ENCODE measurements around the gene RABL6. TPM values are rescaled to one million over a fixed set of nuclear protein-coding genes. Genes with fewer than 3 reads are reported as not detected.
"Not testable (repeated sequence)": the region's sequence is repeated elsewhere in the genome, so short reads cannot be mapped to it uniquely, and the experiment has no call there.

The RABL6 gene
- total RNA-seq, 4 donors from 2014 or later, result 54.9 to 70.7 (median 61.5) TPM

- 0% methylated on average over 5 of the region's 99 CpGs; no CpG with 5 or more reads in 1 of the 2 donors for WGBS, 2 donors
- H3K27ac ChIP-seq; H3K9me3 ChIP-seq; intact Hi-C loops (cut with DNase I); DNase-seq: not testable (repeated sequence)
- Histone ChIP-seq H3K4me3 (peak overlapping the region in 3 of 4 donors; percentile 10 to 64 (median 48)), H3K4me1 (peaks cover 45 to 84% (median 71%) of the 10 kb centered on the region in 3 donors), H3K27me3 (peaks cover 7 to 54% (median 19%) of the 10 kb centered on the region in 4 donors), H3K36me3 (peaks cover 0 to 21% (median 7%) of the 10 kb centered on the region in 3 donors)
- TF ChIP-seq CTCF (IDR thresholded peaks at IDR 0.05), result peak; percentile 51 to 70 (median 66)
Observed at GRCh38 chr9:136843801-136844740, 36.3 kb downstream of the RABL6 start.

- TF ChIP-seq POLR2A (IDR thresholded peaks at IDR 0.05) (no peak), CTCF (IDR thresholded peaks at IDR 0.05) (no peak)
- H3K4me3 ChIP-seq, result peak overlapping the region in 1 of 4 donors; percentile 15
- peaks cover 48 to 88% (median 75%) of the 10 kb centered on the region in 3 donors for H3K4me1 ChIP-seq
- no peaks in the 10 kb centered on the region for H3K9me3 ChIP-seq
- peaks cover 0 to 13% (median 0%) of the 10 kb centered on the region in 3 donors for H3K36me3 ChIP-seq
- H3K27me3 ChIP-seq, result peaks cover 7 to 54% (median 19%) of the 10 kb centered on the region in 4 donors
- intact Hi-C loops (cut with DNase I), result no loop called here
- DNase-seq, result no peak
- 9% methylated on average over 9 of the region's 88 CpGs; no CpG with 5 or more reads in 1 of the 2 donors for WGBS, 2 donors
- H3K27ac ChIP-seq, result no peak overlapping the region
Observed at GRCh38 chr9:136844761-136845464, 37.2 kb downstream of the RABL6 start.

GRCh38 chr9:136845465-136846260, 37.9 kb downstream of the RABL6 start:
- Histone ChIP-seq H3K9me3 (no peaks in the 10 kb centered on the region), H3K4me3 (peak overlapping the region in 2 of 4 donors; percentile 67 to 96), H3K4me1 (peaks cover 54 to 90% (median 83%) of the 10 kb centered on the region in 3 donors), H3K27me3 (peaks cover 7 to 54% (median 19%) of the 10 kb centered on the region in 4 donors), H3K36me3 (peaks cover 0 to 11% (median 0%) of the 10 kb centered on the region in 3 donors), H3K27ac (no peak overlapping the region)
- WGBS, 2 donors, result 51% methylated on average over 4 of the region's 102 CpGs; no CpG with 5 or more reads in 1 of the 2 donors
- intact Hi-C loops (cut with DNase I), result no loop called here
- TF ChIP-seq CTCF (IDR thresholded peaks at IDR 0.05), result no peak
- TF ChIP-seq POLR2A (IDR thresholded peaks at IDR 0.05), result no peak
- DNase-seq, result no peak

- H3K27me3 ChIP-seq, result peaks cover 7 to 54% (median 19%) of the 10 kb centered on the region in 4 donors
- intact Hi-C loops (cut with DNase I), result no loop called here
- H3K36me3 ChIP-seq, result peaks cover 0 to 14% (median 5%) of the 10 kb centered on the region in 3 donors
- H3K27ac ChIP-seq, result peak overlapping the region in 2 of 4 donors; percentile 92 to 94
- H3K4me1 ChIP-seq, result peaks cover 50 to 87% (median 78%) of the 10 kb centered on the region in 3 donors
- 0% methylated on average over 8 of the region's 98 CpGs; no CpG with 5 or more reads in 1 of the 2 donors for WGBS, 2 donors
- no peak for DNase-seq
- H3K9me3 ChIP-seq, result no peaks in the 10 kb centered on the region
- TF ChIP-seq POLR2A (IDR thresholded peaks at IDR 0.05) (peak in 1 of 4 donors; percentile 4), CTCF (IDR thresholded peaks at IDR 0.05) (no peak)
- peak overlapping the region; percentile 54 to 96 (median 70) for H3K4me3 ChIP-seq
Observed at GRCh38 chr9:136846376-136847087, 38.8 kb downstream of the RABL6 start.

Data from esophagus squamous epithelium (tissue), 5 donors.